ENCODE results near the gene RNF14. TPM values are rescaled to one million over a fixed set of nuclear protein-coding genes. Genes with fewer than 3 reads are reported as not detected.
A peak's percentile ranks its signal among the peaks of the same experiment; 100 is the strongest.

Gene RNF14
- total and polyA plus RNA-seq, 9 of the 15 experiments (the other 6 are each of a cell fraction or from before 2014, with no cell fraction given): 36.3 to 140 (median 75.1) TPM

- peak; percentile 64 for TF ChIP-seq ZBTB33 (CRISPR knock-in tag; IDR thresholded peaks at IDR 0.05)
- peak; percentile 98 for TF ChIP-seq PHF8 (IDR thresholded peaks at IDR 0.05; ENCODE audit: borderline replicate concordance, low read length)
- TF ChIP-seq TARDBP (IDR thresholded peaks at IDR 0.05): 0 out of 2 replicates have a peak, but pooled peaks have one; percentile 31
- TF ChIP-seq ZFPM2 (CRISPR knock-in tag; IDR thresholded peaks at IDR 0.05): no peak
- TF ChIP-seq BHLHE40 (IDR thresholded peaks at IDR 0.05; ENCODE audit: low read length): no peak
- TF ChIP-seq CEBPB (tag; IDR thresholded peaks at IDR 0.05): no peak
- TF ChIP-seq HES1 (IDR thresholded peaks at IDR 0.05; ENCODE audit: low read depth): no peak
- TF ChIP-seq ZNF384 (IDR thresholded peaks at IDR 0.05; ENCODE audit: low read depth, low read length): no peak
- no peak for TF ChIP-seq PHB (CRISPR knock-in tag; IDR thresholded peaks at IDR 0.05)
- no peak for TF ChIP-seq MTF1 (CRISPR knock-in tag; IDR thresholded peaks at IDR 0.05; ENCODE audit: borderline replicate concordance)
- TF ChIP-seq BMI1 (IDR thresholded peaks at IDR 0.05; ENCODE audit: low read length): no peak
- no peak for TF ChIP-seq TFE3 (CRISPR knock-in tag; IDR thresholded peaks at IDR 0.05)
- TF ChIP-seq SRF (CRISPR knock-in tag; IDR thresholded peaks at IDR 0.05): peak in 1 of 2 experiments; percentile 75; a peak in 1 of 4 replicates
- no peak; the same call in 1 of the 2 replicates for TF ChIP-seq ARID1B (IDR thresholded peaks at IDR 0.05)
- no peak for TF ChIP-seq RBM14 (IDR thresholded peaks at IDR 0.05; ENCODE audit: borderline replicate concordance, insufficient read depth, low read depth, low read length)
- TF ChIP-seq SETDB1 (IDR thresholded peaks at IDR 0.05; ENCODE audit: low read length): no peak
- no peak for TF ChIP-seq JUN (IDR thresholded peaks at IDR 0.05; ENCODE audit: borderline replicate concordance, low read depth, low read length)
- TF ChIP-seq JUN (CRISPR knock-in tag; IDR thresholded peaks at IDR 0.05; ENCODE audit: borderline replicate concordance): no peak; the same call in 1 of the 2 replicates
- TF ChIP-seq FOXK1 (CRISPR knock-in tag; IDR thresholded peaks at IDR 0.05; ENCODE audit: borderline replicate concordance): peak; percentile 83; the same call in 1 of the 2 replicates
- 0 out of 2 replicates have a peak, but pooled peaks have one; percentile 70 for TF ChIP-seq ZBTB9 (CRISPR knock-in tag; IDR thresholded peaks at IDR 0.05)
- peak; percentile 98 for TF ChIP-seq POLR2A (conservative IDR thresholded peaks at IDR 0.05)
Observed at GRCh38 chr5:141923448-141924313, 45.2 kb upstream of the RNF14 start, which contains the start of gene DELE1 (continued).

Measured in K562 (cell line).